ENCODE data around the gene OR10A5.

GRCh38 chr11:6841694-6842093 lies 3.8 kb upstream of the OR10A5 start:
- TF ChIP-seq POLR2AphosphoS5 (IDR thresholded peaks at IDR 0.05), result no peak
- TF ChIP-seq CTCF (IDR thresholded peaks at IDR 0.05), result no peak
- TF ChIP-seq POLR2A (IDR thresholded peaks at IDR 0.05), result no peak
